GM19238 (cell line): ENCODE results near the gene FCER2.
"Not testable (repeated sequence)": the region's sequence is repeated elsewhere in the genome, so short reads cannot be mapped to it uniquely, and the experiment has no call there.

Experiments
- DNase-seq: peaks from one replicate; pipeline ENCODE4 v3.0.0; 2011; ENCODE audit warnings: low spot score; ENCODE audit not compliant: insufficient read length

Gene FCER2

DNA sequence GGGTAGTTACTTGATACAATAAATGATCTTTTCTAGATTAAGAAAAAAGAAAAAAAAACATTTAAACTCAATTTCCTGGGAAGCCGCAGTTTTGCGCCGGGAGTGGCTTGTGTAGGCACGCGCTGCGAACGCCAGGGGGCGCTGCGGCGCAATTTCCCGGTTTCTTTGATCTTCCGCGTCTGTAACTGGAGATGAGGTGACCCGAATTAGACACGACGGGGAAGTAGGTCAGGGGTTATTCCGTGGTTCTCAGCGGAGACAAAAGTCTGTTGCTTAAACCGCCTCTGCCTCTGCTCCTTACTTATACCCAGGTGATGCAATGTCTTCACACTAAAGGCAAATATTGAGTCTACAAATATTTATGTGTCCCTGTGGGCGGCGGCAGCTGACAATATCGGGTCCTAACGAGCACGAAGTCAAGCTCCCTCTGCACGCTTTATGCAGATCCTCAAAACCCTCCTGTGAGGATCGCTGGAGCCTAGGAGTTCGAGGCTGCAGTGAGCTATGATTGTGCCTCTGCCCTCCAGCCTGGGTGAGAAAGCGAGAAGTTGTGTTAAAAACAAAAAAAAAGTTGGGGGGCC is 49.8 kb downstream of the FCER2 start:
- peak; percentile 85 for DNase-seq

DNA sequence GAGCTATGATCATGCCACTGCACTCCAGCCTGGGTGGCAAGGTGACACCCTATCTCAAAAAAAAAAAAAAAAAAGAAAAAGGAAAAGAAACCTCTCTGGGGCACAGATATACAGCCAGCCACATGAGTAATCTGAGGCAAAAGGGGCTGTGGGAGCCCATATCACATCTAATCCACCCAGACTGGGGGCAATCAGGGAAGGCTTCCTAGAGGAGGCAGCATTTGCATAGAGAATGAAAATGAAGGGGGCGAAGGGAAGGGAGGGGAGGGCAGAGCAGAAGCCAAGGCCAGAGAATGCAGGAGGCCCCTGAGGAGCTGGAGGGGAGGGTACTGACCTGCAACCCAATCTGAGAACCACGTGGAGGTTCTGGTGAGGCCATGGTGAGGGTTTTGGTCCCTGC is 51.8 kb downstream of the FCER2 start:
- no peak for DNase-seq

DNA sequence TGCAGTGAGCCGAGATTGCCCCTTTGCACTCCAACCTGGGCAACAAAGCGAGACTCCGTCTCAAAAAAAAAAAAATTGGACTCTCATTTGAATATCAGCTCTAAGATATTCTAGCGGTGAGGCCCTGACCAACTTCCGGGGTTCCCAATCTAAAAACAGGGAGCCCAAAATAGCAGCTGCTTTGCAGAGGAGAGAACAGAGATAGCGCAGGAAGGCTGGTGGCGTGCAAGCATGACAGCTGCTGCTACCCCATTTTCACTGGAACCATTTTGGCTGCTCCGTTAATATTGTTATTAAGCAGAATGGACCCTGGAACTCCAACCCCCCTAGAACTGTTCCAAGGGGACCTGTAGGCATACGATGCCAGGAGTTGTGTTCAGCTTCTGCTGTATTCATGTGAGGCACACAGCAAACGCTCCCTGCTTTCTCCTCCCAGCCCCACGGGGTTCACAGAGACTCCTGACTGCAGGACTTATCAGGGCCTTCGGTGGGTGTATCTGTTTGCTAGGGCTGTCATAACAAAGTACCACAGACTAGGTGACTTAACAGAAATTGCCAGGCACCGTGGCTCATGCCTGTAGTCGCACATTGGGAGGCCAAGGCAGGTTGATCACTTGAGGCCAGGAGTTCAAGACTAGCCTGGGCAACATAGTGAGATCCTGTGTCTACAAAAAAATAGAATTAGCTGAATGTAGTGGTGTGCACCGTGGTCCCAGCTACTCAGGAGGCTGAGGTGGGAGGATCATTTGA is 53.5 kb downstream of the FCER2 start:
- DNase-seq: no peak

DNA sequence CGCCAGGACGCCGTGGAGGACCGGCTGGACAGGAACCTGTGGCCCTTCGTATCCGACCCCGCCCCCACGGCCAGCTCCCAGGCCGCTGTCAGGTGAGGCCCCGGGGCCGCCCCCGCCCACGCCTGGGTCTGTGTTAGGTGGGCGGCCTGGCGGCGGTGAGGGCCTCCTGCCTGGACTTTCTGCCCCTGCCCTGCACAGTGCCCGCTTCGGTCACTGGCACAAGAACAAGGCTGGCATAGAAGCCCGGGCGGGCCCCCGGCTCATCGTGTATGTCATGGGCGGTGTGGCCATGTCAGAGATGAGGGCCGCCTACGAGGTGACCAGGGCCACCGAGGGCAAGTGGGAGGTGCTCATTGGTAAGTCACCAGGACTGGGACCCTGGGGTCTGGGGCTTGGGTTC is 54.8 kb downstream of the FCER2 start:
- DNase-seq: no peak

DNA sequence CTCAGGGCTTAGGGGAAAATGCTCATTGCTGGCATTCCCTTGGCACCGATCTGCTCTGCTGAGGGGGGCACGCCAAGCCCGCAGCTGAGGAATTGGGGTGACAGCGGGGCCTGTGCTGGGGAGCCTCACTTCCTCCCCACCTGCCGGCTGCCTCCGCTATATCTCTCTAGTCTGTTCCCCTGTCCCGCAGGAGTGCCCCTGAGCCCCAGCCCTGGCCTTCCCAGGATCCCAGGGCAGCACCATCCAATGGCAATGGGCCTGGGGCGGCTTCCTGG is 55.6 kb downstream of the FCER2 start:
- no peak for DNase-seq

DNA sequence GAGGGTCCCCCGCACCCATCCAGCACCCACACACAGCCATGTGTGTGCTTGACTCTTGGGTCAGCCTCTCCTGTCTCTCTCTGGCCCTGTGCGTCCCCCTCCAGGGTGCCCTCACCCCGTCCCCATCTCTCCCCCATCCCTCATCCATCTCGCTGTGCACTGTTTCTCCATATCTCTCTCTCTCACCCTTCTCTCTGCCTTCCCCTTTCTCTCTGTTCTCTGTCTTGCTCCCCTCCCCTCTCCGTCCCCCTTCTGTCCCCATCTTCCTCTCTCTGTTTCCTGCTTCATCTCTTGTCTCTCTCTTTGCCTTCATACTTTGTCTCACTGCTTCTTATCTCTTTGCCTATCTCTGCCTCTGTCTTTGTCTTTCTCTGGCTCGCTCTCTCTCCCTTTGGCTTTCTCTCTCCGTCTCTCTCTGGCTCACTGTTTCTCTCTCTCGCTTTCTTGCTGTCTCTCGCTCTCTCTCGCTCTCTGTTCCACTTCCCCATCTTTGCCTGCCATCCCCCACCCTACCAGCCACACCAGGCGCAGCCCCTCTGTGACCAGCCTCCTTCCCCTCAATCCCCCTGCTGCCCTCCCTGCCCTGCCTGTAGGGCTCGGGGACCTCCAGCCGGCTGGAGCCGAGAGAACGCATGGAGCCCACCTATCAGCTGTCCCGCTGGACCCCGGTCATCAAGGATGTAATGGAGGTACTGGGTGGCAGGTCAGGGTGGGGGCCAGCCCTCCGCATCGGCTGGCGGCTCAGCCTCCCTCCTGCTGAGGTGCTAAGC is 56.1 kb downstream of the FCER2 start:
- no peak for DNase-seq

DNA sequence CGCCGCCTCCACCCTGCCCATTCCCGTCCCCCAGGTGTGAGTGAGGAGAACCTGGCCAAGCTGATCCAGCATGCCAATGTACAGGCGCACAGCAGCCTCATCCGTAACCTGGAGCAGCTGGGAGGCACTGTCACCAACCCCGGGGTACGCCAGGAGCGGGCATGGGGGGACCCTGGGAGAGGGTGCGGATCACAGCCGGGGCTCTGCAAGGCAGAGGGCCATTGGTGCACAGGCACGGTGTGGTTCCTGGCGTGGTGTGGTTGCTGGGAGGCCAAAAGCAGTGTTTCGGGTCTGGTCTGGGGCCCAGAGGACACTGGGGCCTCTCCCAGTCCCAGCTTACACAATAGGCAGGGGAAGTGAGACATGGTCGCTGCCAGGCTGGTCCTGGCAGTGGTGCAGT is 56.8 kb downstream of the FCER2 start:
- no peak for DNase-seq

DNA sequence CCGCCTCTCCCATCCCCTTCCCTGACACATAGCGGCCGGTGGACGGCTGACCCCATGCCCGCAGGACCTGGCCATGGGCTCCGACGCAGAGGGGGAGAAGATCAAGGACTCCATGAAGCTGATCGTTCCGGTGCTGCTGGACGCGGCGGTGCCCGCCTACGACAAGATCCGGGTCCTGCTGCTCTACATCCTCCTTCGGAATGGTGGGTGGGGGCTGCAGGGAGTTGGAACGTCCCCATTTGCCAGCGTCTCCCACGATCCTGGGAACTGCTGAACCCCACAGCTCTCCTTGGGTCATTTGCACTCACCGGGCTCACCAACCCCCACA is 57.4 kb downstream of the FCER2 start:
- DNase-seq: no peak

DNA sequence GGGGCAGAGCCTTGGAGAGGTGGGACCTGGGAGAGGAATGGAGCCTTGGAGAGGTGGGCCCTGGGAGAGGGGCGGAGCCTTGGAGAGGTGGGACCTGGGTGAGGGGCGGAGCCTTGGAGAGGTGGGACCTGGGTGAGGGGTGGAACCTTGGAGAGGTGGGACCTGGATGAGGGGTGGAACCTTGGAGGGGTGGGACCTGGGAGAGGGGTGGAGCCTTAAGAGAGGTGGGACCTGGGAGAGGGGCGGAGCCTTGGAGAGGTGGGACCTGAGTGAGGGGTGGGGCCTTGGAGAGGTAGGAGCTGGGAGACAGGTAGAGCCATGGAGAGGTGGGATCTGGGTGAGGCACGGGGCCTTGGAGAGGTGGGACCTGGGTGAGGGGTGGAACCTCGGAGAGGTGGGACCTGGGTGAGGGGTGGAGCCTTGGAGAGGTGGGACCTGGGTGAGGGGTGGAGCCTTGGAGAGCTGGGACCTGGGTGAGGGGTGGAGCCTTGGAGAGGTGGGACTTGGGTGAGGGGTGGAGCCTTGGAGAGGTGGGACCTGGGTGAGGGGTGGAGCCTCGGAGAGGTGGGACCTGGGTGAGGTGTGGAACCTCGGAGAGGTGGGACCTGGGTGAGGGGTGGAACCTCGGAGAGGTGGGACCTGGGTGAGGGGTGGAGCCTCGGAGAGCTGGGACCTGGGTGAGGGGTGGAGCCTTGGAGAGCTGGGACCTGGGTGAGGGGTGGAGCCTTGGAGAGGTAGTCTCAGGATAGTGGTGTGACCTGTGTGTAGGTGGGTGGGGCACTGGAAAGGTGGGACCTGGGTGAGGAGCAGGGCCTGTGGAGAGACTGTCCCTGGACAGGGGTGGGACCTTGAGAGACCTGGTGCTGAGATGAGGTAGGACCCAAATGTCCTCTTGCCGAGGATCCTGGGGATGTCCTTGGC is 58.0 kb downstream of the FCER2 start:
- not testable (repeated sequence) for DNase-seq

DNA sequence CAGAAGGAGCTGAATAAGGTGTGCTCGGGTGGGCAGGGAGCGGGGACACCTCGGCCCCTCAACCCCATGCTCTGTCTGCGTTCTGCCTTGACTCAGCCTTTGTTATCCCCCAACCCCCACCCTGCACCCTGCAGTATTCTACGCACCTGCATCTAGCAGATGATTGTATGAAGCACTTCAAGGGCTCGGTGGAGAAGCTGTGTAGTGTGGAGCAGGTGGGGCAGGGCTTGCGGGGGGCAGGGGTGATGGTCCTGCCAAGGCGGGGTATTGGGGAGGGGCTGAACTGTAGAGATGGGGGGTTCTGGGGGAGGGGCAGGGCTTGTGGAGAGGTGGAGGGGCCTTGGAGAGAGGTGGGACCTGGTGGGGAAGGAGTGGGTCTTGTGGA is 58.9 kb downstream of the FCER2 start:
- no peak for DNase-seq

DNA sequence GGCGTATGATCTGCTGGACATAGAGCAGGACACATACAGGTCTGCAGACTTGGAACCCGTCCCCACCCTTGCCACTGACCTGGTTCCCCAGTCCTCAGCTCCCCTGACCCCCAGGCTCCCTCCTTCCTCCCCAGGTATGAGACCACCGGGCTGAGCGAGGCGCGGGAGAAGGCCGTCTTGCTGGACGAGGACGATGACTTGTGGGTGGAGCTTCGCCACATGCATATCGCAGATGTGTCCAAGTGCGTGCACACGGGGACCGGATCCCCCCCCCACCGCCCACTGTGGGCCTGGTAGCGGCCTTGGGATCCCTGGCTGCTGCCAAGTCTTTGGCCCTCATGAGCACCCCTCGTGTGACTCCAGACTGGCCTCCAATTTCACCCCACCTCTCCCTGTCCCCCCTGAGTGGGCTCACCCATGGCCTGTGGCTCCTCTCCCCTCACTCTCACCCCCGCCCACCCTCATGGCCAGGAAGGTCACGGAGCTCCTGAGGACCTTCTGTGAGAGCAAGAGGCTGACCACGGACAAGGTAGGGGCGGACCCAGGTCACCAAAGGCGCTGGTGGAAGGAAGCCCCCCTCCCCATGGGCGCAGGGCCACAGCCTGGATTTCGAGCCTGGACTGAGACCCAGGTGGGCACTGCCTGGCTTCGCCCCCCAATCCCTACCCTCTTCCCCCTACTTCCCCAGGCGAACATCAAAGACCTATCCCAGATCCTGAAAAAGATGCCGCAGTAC is 59.5 kb downstream of the FCER2 start:
- no peak for DNase-seq

DNA sequence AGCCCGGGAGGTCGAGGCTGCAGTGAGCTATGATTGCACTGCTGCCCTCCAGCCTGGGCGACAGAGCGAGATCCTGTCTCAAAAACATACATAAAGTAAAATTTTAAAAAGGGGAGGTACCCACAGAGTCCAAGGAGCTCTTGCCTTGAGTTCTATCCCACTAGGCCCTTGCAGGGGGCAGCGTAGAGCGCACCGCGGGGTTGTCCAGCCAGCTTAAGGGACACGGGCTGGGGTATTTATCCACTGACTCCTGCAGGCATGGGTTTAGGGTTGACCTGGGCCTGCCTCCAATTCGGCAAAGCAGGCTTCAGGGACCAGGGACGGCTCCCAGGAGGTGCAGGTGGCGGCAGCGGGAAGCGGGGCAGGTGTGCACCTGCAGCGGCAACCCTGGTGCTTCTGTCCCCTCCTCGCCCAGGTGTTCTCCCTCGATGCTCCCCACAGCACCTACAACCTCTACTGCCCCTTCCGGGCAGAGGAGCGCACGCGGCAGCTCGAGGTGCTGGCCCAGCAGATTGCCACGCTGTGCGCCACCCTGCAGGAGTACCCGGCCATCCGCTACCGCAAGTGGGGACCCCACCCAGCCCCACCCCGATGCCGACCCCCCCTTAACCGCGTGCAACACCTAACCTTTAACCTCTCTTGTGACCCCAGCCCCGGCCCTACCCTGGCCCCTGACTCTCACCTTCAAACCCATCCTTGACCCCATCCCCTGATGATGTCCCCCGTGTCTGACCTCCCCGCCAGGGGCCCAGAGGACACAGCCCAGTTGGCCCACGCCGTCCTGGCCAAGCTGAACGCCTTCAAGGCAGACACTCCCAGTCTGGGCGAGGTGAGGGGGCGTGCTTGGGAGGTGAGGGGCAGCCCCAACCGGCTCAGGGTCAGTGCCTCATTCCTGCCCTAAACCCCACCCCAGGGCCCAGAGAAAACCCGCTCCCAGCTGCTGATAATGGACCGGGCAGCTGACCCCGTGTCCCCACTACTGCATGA is 60.3 kb downstream of the FCER2 start:
- DNase-seq: no peak

DNA sequence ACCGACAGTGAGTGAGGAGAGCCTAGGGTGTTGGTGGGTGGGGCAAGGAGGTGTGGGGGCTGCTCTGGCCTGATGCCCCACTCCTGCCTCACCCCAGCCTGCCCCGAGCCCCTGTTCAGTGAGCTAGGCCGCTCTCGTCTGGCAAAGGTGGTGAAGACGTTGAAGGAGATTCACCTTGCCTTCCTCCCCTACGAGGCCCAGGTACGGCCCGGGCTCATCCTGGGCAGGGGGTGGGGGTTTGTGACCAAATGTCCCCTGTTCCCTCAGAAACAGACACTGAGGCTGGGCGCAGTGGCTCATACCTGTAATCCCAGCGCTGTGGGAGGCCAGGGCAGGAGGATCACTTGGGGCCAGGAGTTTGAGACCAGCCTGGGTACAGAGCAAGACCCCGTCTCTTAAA is 61.1 kb downstream of the FCER2 start:
- DNase-seq: no peak

DNA sequence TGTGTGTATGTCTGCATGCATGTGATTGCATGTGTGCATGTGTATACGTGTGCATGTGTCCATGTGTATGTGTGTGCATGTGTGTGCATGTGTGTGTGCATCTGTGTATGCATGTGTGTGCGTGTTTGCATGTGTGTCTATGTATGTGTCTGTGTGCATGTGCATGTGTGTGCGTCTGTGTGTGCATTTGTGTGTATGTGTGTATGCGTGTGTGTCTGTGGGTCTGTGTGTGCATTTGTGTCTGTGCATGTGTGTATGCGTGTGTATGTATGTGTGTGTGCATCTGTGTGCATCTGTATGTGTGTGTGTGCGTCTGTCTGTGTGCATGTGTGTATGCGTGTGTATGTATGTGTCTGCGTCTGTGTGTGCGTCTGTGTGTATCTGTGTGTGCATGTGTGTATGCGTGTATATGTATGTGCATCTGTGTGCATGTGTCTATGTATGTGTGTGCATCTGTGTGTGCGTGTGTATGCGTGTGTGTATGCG is 62.0 kb downstream of the FCER2 start:
- DNase-seq: no peak

DNA sequence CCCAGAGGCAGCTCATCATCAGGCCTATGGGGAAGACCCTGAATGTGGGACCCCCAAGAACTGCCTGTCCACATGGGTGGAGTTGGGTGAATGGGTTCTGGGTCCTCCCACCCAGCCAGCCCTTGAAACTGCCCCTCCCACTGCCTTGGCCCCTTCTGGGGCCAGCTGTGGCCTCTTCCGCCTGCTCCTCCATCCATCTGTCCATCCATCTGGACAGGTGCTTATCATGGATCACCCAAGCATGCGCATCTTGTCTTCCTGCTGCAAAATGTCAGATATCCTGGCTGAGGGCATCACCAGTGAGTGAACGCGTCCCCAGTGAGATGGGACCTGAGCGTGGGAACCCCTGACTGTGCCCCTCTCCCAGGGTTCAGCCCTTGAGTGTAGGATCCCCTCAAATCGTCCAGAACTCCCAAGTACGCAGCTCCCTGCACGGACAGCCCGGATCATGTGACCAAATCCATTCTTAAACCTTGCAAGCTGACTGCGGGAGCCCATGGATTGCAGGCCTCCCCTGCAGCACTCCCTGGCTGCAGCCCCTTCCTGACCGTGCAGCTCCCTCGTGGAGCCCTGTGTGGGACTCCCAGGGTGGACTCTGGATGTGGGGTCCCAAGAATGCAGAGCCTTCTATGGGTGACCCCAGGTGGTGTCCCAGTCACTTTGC is 63.0 kb downstream of the FCER2 start:
- DNase-seq: no peak
